GM12865 (cell line): ENCODE data around the gene GPSM1.

Experiments used
- DNase-seq: peaks from one replicate; pipeline ENCODE4 v3.0.0; 2010; ENCODE audit warnings: low read depth
- H3K4me3 ChIP-seq: 2 replicates; pipeline ENCODE4 v1.5.1; 2011; ENCODE audit warnings: mild to moderate bottlenecking, low read depth, low read length, control low read depth
- TF ChIP-seq, protein P1 (sequence below): IDR thresholded peaks from 2 replicates; pipeline ENCODE4 v1.5.1; 2011; ENCODE audit warnings: low read length, control low read depth, low read depth, inconsistent platforms; ENCODE audit not compliant: insufficient read depth; ENCODE audit errors: missing control alignments

The GPSM1 gene

DNA sequence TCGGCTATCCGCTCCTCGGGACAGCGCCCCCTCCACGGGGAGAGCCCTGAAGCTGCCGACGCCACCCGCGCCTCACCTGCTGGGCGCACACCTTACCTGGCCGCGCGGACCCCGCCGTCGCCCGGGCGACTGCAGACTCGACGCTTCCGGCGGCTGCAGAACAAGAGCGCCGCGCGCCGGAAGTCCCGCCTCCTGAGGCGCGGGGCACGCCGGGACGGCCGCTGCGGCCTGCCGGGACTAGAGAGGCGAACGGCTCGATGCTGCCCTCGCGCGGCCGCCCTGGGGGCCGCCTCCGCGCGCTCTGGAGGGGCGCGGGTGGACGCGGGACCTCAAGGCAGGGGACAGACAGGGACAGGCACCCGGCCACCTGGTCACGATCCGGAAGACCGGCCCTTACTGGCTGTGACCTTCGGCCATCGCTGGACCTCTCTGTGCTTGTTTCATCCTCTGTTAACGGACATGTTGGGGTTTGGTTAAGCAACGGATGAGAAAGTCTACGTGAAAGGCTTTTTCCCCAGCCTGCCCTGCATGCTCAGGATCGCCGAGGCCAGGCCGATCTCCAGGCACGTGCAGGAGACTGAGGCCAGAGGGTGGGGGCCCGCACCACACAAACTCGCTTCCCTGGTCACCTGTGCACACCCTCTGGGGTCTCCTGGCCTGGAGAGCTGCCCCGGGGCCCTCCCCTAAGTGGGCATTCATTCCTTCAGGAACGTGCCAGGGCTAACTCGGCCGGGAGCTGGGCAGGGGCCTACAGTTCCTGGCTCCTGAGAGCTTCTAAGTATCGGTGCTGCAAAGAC lies 72.9 kb downstream of the GPSM1 start, which contains the start of gene SNAPC4:
TSS of gene SNAPC4 (minus strand) at position 133 of the 797 bp plus-strand sequence. CDS start 1,742 bp downstream, outside the sequence.
- DNase-seq = peak; percentile 94
- peak within 1 kb of the TSS; percentile 95 for H3K4me3 ChIP-seq
- TF ChIP-seq, protein P1, sequence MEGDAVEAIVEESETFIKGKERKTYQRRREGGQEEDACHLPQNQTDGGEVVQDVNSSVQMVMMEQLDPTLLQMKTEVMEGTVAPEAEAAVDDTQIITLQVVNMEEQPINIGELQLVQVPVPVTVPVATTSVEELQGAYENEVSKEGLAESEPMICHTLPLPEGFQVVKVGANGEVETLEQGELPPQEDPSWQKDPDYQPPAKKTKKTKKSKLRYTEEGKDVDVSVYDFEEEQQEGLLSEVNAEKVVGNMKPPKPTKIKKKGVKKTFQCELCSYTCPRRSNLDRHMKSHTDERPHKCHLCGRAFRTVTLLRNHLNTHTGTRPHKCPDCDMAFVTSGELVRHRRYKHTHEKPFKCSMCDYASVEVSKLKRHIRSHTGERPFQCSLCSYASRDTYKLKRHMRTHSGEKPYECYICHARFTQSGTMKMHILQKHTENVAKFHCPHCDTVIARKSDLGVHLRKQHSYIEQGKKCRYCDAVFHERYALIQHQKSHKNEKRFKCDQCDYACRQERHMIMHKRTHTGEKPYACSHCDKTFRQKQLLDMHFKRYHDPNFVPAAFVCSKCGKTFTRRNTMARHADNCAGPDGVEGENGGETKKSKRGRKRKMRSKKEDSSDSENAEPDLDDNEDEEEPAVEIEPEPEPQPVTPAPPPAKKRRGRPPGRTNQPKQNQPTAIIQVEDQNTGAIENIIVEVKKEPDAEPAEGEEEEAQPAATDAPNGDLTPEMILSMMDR = peak; percentile 87

DNA sequence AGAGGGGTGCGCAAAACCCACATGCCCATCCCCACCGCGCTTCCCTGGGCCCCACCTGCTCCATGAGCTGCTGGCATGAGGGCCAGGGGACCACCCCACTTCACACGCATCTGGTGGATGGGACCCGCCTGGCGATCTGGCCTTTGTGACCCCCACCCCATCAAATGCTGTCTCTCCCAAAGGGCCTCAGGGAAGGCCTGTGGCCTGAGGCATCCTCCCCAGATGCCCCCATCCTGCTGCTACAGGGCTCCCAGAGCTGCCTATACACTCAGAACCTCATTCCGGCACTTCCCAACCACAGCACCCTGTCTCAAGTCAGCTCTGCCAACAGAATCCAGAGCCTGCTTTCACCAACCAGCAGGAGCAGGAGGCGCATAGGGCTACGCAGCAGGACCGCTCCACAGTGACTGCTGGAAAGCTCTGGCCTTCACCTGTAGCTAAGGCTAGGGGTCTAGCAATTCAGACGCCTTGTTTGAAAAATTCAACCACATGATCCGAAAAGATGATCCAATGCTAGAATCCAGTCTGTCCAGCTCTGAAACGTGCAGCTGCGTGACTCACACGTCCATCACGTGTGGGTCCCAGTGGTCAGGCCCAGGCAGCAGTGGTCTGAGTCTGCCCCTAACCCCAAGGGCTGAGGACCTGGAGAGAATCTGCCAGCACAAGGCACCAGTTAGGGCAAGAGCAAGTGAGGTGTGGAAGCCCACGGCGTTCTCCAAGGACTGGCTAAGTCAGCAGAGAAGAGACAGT lies 74.0 kb downstream of the GPSM1 start:
- no peak overlapping the region for H3K4me3 ChIP-seq
- TF ChIP-seq, protein P1 = no peak
- DNase-seq = no peak

DNA sequence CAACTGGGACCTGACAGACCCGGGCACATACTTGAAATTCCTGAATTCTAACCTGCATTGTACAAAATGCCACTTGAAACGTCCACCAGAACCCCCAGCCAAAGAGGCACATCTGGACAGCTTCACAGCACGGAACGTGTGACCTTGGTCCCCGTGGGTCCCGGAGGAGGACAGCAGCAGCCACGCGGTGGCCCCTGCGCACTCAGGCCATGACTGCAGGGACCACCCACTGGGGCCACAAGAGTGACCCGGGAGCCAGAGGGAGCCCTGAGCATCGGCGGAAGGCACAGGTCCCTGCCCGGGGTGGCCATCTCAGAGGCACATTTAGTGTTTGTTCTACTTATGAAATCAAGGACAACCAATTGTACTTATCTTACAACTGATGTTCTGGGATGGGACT lies 74.7 kb downstream of the GPSM1 start:
- no peak for DNase-seq
- TF ChIP-seq, protein P1 = no peak
- H3K4me3 ChIP-seq = no peak overlapping the region

DNA sequence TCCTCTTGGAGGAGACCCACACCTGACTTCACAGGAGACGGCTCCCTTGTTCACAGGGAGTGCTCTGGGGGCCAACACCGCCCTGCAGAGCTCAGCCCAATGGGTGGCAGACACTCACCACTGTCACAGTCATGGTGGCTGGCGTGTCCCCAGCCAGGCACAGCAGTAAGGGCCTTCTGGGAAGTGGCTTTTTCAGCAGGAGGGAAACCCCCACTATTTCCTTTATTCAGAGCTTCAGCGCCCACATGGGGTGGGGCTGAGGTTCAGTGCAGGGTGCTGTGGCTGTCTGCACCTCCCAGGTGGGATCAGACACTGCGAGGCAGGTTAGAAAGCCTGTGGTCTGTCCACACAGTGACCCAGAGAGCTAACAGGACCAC lies 76.2 kb downstream of the GPSM1 start:
- H3K4me3 ChIP-seq = peak overlapping the region; percentile 31
- TF ChIP-seq, protein P1 = no peak
- DNase-seq = peak; percentile 83

DNA sequence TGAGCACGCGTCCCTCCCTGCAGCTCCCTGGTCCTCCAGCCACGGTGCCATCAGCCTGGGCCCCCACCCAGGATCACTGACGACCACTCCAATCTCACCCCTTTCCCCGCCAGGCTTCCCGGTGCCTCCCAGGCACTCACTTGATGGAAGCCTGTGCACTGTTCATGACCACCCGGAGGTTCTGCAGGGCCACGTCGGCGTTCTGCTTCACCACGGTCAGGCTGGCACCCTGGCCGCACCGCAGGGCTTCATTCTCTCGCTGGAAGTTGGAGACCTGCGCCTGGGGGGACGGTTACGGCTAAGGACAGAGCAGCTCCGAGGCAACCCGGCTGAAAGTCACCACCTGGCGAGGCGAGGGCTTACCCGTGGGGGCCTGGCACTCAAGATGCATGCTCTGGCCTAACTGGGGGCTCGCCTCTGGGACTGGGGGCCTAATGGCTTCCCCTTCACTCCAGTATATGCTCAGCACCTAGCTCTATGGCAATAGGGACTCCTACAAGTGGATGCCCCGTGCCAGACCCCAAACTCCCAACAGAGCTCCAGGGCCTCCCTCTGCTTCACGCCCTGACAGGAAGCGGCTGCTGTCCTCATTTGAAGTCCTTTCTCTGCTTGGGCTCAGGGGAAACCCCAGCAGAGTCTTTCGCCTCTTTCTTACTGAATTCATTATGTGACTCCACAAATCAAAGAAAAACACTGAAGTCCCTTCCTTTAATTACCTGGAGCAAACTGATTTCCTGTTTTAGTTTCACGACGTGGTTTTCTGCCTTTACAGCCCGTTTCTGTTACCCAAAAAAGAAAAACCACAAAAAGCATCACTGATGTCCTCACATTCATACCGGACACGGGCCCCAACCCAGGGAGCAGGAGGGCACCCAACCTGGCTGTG lies 76.8 kb downstream of the GPSM1 start:
- TF ChIP-seq, protein P1 = no peak
- peak; percentile 68 for DNase-seq
- H3K4me3 ChIP-seq = peak overlapping the region; percentile 31

DNA sequence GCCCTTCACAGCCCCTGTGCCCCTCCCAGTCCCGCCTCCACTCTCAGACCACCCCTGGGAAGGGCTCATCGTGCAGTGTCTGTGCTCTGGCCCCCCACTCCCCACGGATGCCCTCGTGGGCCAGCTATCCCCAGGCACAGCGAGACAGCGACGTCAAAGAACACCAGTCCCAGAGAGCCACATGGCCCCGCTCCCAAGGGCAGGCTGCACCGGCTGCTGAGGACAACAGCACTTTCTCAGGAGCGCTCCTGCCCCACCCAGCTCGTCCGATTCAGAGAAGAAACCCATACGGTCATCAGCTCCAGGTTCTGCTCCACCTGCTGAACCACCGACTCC lies 77.4 kb downstream of the GPSM1 start:
- H3K4me3 ChIP-seq = peak overlapping the region; percentile 31
- DNase-seq = peak; percentile 29
- TF ChIP-seq, protein P1 = no peak
